ENCODE measurements around the gene JOSD1. TPM values are rescaled to one million over a fixed set of nuclear protein-coding genes. Genes with fewer than 3 reads are reported as not detected.

JOSD1 gene
- total RNA-seq, 2 experiments from 2014 or later = 60.0 to 63.7 TPM

DNA sequence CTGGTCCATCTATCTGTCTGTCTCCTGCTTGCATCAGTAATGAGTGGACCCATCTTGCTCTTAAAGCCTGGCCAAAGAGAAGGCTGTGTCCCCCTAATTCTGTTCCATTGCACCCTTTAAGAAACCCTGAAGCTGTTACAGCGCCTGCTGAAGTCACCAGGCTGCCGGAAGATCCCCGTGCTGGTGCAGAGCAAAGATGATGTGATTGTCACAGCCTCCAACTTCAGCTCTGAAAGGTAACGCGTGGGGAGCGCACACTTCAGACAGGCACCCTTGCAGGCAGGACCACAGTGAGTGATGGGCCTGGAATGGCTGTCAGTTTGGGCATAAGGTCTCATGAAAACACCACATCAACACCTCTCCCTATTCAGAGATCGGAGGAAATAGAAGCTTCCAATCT, 23.4 kb upstream of the JOSD1 start:
- no peaks in the 10 kb centered on the region for H3K4me1 Mint-ChIP-seq (ENCODE audit: low read depth)
- ChIA-PET CTCF (interaction anchor here (0.7 to 4.3 kb wide), 16 partner anchors 9 to 232 kb away, joined by 3 to 57 read pairs (median 6); partner anchors contain the start of genes GTPBP1 and TOMM22), POLR2A (interaction anchor here (0.8 to 6.0 kb wide), 3 partner anchors 9 to 28 kb away, joined by 3 to 41 read pairs (median 4); no protein-coding TSS in a partner anchor)
- DNase-seq (no peak), ATAC-seq (no peak)
- H3K4me3 Mint-ChIP-seq = no peak overlapping the region
- no peaks in the 10 kb centered on the region for H3K9me3 Mint-ChIP-seq (ENCODE audit: insufficient read depth)
- peaks cover 61% of the 10 kb centered on the region for H3K36me3 Mint-ChIP-seq (ENCODE audit: low read depth)
- no peak overlapping the region for H3K27ac Mint-ChIP-seq
- H3K27me3 Mint-ChIP-seq (ENCODE audit: low read depth) = no peaks in the 10 kb centered on the region

DNA sequence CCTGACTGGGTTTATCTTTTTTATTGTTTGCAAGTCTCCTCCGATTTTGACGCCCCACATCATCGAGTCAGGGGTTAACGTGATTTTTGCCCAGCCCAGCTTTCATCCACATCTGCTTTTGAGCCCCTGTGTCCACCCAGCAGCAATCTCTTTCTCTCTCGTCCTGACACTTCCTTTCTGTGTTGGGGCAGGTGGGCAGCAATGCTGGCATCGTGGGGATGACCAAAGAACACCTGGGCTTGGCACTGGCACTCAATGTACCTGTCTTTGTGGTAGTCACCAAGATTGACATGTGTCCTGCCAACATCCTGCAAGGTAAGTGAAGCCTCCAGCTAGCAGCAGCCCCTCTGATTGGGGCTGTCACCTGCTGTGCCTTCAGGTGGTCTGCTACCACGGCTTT, 20.8 kb upstream of the JOSD1 start:
- DNase-seq (no peak), ATAC-seq (no peak)
- ChIA-PET POLR2A (interaction anchor here (0.5 to 6.0 kb wide), 2 partner anchors 12 to 36 kb away, joined by 3 to 41 read pairs; no protein-coding TSS in a partner anchor), CTCF (interaction anchor here (0.8 to 4.3 kb wide), 4 partner anchors 10 to 48 kb away, joined by 3 to 57 read pairs (median 26); partner anchors contain the start of gene GTPBP1)
- Mint-ChIP-seq H3K27ac (no peak overlapping the region), H3K9me3 (ENCODE audit: insufficient read depth) (no peaks in the 10 kb centered on the region), H3K36me3 (ENCODE audit: low read depth) (peaks cover 55% of the 10 kb centered on the region), H3K27me3 (ENCODE audit: low read depth) (no peaks in the 10 kb centered on the region), H3K4me1 (ENCODE audit: low read depth) (no peaks in the 10 kb centered on the region), H3K4me3 (no peak overlapping the region)

DNA sequence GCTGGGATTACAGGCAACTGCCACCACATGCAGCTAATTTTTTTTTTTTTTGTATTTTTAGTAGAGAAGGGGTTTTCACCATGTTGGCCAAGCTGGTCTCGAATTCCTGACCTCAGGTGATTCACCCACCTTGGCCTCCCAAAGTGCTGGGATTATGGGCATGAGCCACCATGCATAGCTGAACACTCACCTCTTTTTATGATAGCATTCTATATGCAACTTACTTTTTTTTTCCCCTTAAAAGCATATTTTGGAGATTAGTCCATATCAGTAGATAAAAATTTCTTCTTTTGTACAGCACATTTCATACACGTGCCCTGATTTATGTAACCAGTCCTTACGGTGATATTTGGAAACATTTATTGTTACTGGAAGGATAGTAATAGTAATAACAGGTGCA, 19.6 kb upstream of the JOSD1 start:
- Mint-ChIP-seq H3K27me3 (ENCODE audit: low read depth) (no peaks in the 10 kb centered on the region), H3K4me1 (ENCODE audit: low read depth) (peaks cover under 1% of the 10 kb centered on the region), H3K36me3 (ENCODE audit: low read depth) (peaks cover 53% of the 10 kb centered on the region), H3K9me3 (ENCODE audit: insufficient read depth) (no peaks in the 10 kb centered on the region), H3K27ac (no peak overlapping the region), H3K4me3 (no peak overlapping the region)
- ChIA-PET POLR2A (no interaction called here), CTCF (interaction anchor here (1.3 kb wide), 1 partner anchor 27 kb away, joined by 3 read pairs; no protein-coding TSS in a partner anchor)
- DNase-seq = no peak
- ATAC-seq = no peak

DNA sequence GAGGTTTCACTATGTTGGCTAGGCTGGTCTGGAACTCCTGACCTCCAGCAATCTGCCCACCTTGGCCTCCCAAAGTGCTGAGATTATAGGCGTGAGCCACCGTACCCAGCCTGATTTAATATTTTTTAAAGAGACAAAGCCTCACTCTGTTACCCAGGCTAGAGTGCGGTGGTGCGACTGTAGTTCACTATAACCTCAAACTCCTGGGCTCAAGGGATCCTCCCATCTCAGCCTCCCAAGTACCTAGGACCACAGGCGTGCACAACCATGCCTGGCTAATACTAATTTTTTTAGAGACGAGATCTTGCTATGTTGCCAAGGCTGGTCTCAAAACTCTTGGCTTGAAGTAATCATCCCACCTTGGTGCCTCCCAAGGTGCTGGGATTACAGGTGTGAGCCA, 18.5 kb upstream of the JOSD1 start:
- no peak for ATAC-seq
- Mint-ChIP-seq H3K9me3 (ENCODE audit: insufficient read depth) (no peaks in the 10 kb centered on the region), H3K27me3 (ENCODE audit: low read depth) (no peaks in the 10 kb centered on the region), H3K27ac (no peak overlapping the region), H3K4me1 (ENCODE audit: low read depth) (peaks cover 11% of the 10 kb centered on the region), H3K4me3 (no peak overlapping the region), H3K36me3 (ENCODE audit: low read depth) (peaks cover 42% of the 10 kb centered on the region)
- DNase-seq = no peak
- CTCF ChIA-PET = no interaction called here
- POLR2A ChIA-PET = interaction anchor here (2.1 kb wide), 2 partner anchors 14 to 16 kb away, joined by 8 to 12 read pairs; no protein-coding TSS in a partner anchor

DNA sequence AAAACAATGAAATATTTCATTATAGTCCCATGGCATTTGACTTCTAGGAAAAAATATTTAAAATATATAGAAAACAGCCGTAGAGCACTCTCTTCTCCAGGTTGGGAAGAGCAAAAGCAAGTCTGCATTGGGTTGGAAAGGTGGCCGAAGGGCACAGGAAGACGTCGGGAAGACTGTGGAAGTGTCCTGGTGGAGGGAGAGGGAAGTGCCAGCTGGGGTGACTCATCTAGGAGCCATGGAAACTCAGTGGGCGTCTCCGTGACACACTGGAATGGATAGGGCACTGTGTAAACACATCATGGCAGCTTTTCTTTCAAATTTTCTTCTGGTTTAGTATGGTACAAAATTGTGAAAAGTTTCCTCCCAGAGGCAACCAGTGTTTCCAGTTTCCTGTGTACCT, 17.7 kb upstream of the JOSD1 start:
- ATAC-seq = no peak
- H3K27ac Mint-ChIP-seq = no peak overlapping the region

DNA sequence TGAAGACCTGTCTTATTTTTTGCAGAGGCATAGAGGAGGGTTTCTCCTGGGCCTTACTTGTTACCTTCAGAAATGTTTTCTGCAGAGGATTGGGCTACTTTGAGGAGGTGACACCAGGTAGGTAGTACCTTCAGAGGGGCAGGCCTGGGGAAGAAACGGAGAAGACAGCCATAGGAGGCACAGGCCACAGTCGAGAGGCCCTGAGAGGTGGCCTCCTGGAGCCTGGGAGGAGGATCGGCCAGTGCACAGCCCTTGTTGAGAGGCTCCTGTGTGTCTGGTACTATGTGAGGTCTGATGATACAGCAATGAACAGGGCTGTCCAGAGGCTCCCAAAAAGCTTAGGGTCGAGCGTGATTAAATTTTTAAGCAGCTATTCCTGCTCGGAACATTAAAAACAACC, 16.5 kb upstream of the JOSD1 start:
- Mint-ChIP-seq H3K4me3 (no peak overlapping the region), H3K27ac (no peak overlapping the region), H3K27me3 (ENCODE audit: low read depth) (no peaks in the 10 kb centered on the region), H3K36me3 (ENCODE audit: low read depth) (peaks cover 34% of the 10 kb centered on the region), H3K4me1 (ENCODE audit: low read depth) (peaks cover 25% of the 10 kb centered on the region), H3K9me3 (ENCODE audit: insufficient read depth) (no peaks in the 10 kb centered on the region)
- ChIA-PET CTCF (interaction anchor here (0.6 to 1.1 kb wide), 2 partner anchors 10 to 16 kb away, joined by 3 read pairs; no protein-coding TSS in a partner anchor), POLR2A (interaction anchor here (1.3 to 2.1 kb wide), 3 partner anchors 16 to 36 kb away, joined by 3 to 12 read pairs (median 8); partner anchors contain the start of gene TOMM22)
- ATAC-seq (no peak), DNase-seq (no peak)

More for the DNA sequence above, 17.7 kb upstream of the JOSD1 start:
- ChIA-PET POLR2A (interaction anchor here (1.0 to 2.1 kb wide), 4 partner anchors 14 to 37 kb away, joined by 3 to 12 read pairs (median 6); partner anchors contain the start of gene TOMM22), CTCF (interaction anchor here (0.9 kb wide), 1 partner anchor 15 kb away, joined by 3 read pairs; no protein-coding TSS in a partner anchor)
- Mint-ChIP-seq H3K4me3 (no peak overlapping the region), H3K9me3 (ENCODE audit: insufficient read depth) (no peaks in the 10 kb centered on the region), H3K4me1 (ENCODE audit: low read depth) (peaks cover 16% of the 10 kb centered on the region), H3K27me3 (ENCODE audit: low read depth) (no peaks in the 10 kb centered on the region), H3K36me3 (ENCODE audit: low read depth) (peaks cover 36% of the 10 kb centered on the region)
- DNase-seq = no peak

DNA sequence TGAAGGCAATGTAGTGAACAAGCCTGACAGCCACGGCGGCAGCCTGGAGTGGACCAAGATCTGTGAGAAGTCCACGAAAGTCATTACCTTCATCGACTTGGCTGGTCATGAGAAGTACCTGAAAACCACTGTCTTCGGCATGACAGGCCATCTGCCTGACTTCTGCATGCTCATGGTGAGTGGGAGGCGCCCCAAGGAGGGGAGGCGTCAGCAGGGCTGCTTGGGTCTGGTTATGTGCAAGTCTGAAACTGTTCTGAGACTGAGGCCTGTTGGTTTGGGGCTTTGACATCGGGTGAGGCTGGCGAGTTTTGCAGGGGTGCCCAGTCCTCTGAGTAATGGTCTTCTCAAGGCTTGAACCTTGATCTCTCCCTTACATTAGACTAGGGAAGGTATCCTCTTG, 16.1 kb upstream of the JOSD1 start:
- DNase-seq (no peak), ATAC-seq (no peak)
- Mint-ChIP-seq H3K27me3 (ENCODE audit: low read depth) (no peaks in the 10 kb centered on the region), H3K36me3 (ENCODE audit: low read depth) (peaks cover 33% of the 10 kb centered on the region), H3K4me3 (no peak overlapping the region), H3K4me1 (ENCODE audit: low read depth) (peaks cover 28% of the 10 kb centered on the region), H3K27ac (peak overlapping the region; percentile 62), H3K9me3 (ENCODE audit: insufficient read depth) (no peaks in the 10 kb centered on the region)
- POLR2A ChIA-PET = interaction anchor here (1.3 to 2.1 kb wide), 3 partner anchors 9 to 35 kb away, joined by 3 to 8 read pairs (median 4); partner anchors contain the start of gene TOMM22
- CTCF ChIA-PET = interaction anchor here (0.6 to 4.3 kb wide), 3 partner anchors 8 to 16 kb away, joined by 3 to 21 read pairs (median 3); no protein-coding TSS in a partner anchor

DNA sequence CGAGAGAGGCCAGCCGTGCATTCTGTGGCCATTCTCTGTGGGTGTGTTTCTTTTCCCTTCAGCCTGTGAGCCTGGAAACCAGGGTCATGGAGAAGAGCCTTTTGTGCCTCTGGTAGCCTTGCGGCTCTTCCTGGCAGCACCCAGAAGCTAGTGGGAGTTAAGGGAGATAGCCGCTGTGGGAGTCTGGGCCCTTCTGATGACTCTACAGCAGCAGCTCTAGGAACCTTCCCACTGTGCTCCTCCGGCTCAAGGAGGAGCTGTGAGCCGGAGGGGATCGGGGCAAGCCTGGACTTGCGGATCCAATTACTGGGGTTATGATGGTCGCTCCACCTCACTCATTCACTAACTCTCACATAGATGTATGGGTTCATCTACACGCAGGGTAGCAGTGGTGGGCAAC, 15.5 kb upstream of the JOSD1 start:
- Mint-ChIP-seq H3K4me3 (no peak overlapping the region), H3K27me3 (ENCODE audit: low read depth) (no peaks in the 10 kb centered on the region), H3K27ac (peak overlapping the region; percentile 62), H3K9me3 (ENCODE audit: insufficient read depth) (no peaks in the 10 kb centered on the region), H3K4me1 (ENCODE audit: low read depth) (peaks cover 28% of the 10 kb centered on the region), H3K36me3 (ENCODE audit: low read depth) (peaks cover 30% of the 10 kb centered on the region)
- POLR2A ChIA-PET = interaction anchor here (1.5 kb wide), 1 partner anchor 9 kb away, joined by 4 read pairs; no protein-coding TSS in a partner anchor
- ATAC-seq (no peak), DNase-seq (no peak)
- CTCF ChIA-PET = interaction anchor here (1.1 to 4.3 kb wide), 2 partner anchors 9 to 17 kb away, joined by 3 to 21 read pairs; no protein-coding TSS in a partner anchor

DNA sequence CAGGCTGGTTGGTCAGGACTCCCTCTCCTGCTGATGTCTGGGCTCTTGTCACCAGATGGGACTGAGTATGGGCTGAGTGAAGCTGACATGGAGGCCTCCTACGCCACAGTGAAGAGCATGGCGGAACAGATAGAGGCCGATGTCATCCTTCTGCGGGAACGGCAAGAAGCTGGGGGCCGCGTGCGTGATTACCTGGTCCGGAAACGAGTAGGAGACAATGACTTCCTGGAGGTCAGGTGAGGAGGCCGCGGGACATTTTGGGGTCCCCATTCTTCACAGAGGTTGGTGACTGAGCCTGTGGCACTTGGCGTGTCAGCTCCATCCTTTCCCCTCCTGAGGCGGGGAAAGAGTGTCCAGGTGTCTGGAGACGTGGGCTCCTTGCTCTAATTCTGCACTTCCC, 15.1 kb upstream of the JOSD1 start:
- peaks cover 33% of the 10 kb centered on the region for H3K36me3 Mint-ChIP-seq (ENCODE audit: low read depth)
- ChIA-PET CTCF (interaction anchor here (4.3 kb wide), 1 partner anchor 9 kb away, joined by 21 read pairs; no protein-coding TSS in a partner anchor), POLR2A (interaction anchor here (1.3 to 1.5 kb wide), 3 partner anchors 8 to 40 kb away, joined by 4 to 5 read pairs (median 4); partner anchors contain the start of gene SUN2)
- H3K27me3 Mint-ChIP-seq (ENCODE audit: low read depth) = no peaks in the 10 kb centered on the region
- H3K4me1 Mint-ChIP-seq (ENCODE audit: low read depth) = peaks cover 31% of the 10 kb centered on the region
- ATAC-seq (no peak), DNase-seq (no peak)
- H3K9me3 Mint-ChIP-seq (ENCODE audit: insufficient read depth) = no peaks in the 10 kb centered on the region
- no peak overlapping the region for H3K27ac Mint-ChIP-seq
- no peak overlapping the region for H3K4me3 Mint-ChIP-seq

DNA sequence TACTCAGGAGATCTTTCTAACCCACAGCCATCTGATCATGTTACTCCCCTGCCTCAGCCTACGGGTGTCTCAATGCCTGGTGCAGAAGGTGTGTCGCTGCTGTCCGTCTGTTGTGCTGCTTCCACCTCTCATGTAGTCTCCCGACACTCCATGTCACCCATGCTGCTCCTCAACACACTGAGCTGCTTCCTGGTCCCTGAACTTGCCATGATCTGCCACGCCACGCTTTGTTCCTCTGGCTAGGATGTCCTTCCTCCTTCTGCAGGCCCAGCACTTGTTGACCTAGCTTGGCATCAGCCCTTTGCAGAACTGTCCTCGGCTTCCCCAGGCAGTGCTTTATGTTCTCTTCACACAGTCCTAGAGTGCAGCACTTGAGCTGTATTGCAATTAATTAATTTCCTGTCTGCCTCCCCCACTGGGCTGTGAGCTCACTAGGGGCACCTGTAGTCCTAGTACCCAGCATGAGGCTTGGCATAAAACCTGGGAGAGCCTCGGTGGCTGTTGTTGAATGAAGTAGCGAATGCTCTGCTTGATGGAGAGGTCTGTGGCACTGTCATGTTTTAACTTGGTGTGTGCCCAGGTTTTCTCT, 14.5 kb upstream of the JOSD1 start:
- H3K27ac Mint-ChIP-seq = peak overlapping the region; percentile 25
- no peaks in the 10 kb centered on the region for H3K9me3 Mint-ChIP-seq (ENCODE audit: insufficient read depth)
- POLR2A ChIA-PET = interaction anchor here (1.1 to 1.5 kb wide), 5 partner anchors 8 to 41 kb away, joined by 4 to 6 read pairs (median 4); partner anchors contain the start of genes SUN2 and TOMM22
- ATAC-seq (peak; percentile 18), DNase-seq (no peak)
- H3K27me3 Mint-ChIP-seq (ENCODE audit: low read depth) = no peaks in the 10 kb centered on the region
- no peak overlapping the region for H3K4me3 Mint-ChIP-seq
- peaks cover 35% of the 10 kb centered on the region for H3K4me1 Mint-ChIP-seq (ENCODE audit: low read depth)
- peaks cover 37% of the 10 kb centered on the region for H3K36me3 Mint-ChIP-seq (ENCODE audit: low read depth)
- CTCF ChIA-PET = interaction anchor here (1.5 to 4.3 kb wide), 2 partner anchors 10 to 18 kb away, joined by 10 to 21 read pairs; no protein-coding TSS in a partner anchor

DNA sequence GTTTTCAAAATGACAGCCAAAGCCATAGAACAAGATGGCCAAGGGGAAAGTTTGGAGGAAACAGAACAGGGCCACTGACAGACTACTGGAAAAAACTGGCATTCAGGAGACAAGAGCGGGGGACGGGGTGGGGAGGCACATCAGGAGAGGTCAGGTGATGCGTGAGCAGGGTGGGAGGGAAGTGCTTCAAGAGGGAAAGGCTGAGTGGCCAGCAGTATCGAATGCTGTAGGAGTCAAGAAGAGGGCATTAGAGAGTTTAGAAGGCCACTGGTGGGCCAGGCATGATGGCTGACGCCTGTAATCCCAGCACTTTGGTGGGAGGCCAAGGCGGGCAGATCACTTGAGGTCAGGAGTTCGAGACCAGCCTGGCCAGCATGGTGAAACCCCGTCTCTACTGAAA, 13.2 kb upstream of the JOSD1 start:
- Mint-ChIP-seq H3K4me3 (no peak overlapping the region), H3K27ac (peak overlapping the region; percentile 0), H3K9me3 (ENCODE audit: insufficient read depth) (no peaks in the 10 kb centered on the region), H3K36me3 (ENCODE audit: low read depth) (peaks cover 44% of the 10 kb centered on the region), H3K27me3 (ENCODE audit: low read depth) (no peaks in the 10 kb centered on the region), H3K4me1 (ENCODE audit: low read depth) (peaks cover 43% of the 10 kb centered on the region)
- no peak for ATAC-seq
- ChIA-PET POLR2A (interaction anchor here (1.1 to 1.3 kb wide), 2 partner anchors 21 to 32 kb away, joined by 4 to 6 read pairs; partner anchors contain the start of gene TOMM22), CTCF (interaction anchor here (1.5 to 4.3 kb wide), 2 partner anchors 11 to 20 kb away, joined by 10 to 21 read pairs; no protein-coding TSS in a partner anchor)
- no peak for DNase-seq

Measured in activated CD8-positive, alpha-beta T cell treated with anti-CD3 and anti-CD28 coated beads, Interleukin-2, amount 10 ng/mL, durations not matched to agents 7 days and 5 days (primary cell).